Measurements from ENCODE around the gene ACSF2.

ACSF2 gene

GRCh38 chr17:50440172-50440837 lies 14.3 kb downstream of the ACSF2 start:
- no peak for DNase-seq (ENCODE audit: low read depth)

- DNase-seq (ENCODE audit: low read depth), result no peak
These were observed 15.1 kb downstream of the ACSF2 start for GRCh38 chr17:50440838-50441829.

GRCh38 chr17:50443505-50443974 lies 17.5 kb downstream of the ACSF2 start:
- no peak for DNase-seq (ENCODE audit: low read depth)

GRCh38 chr17:50444841-50445715 lies 19.1 kb downstream of the ACSF2 start:
- DNase-seq (ENCODE audit: low read depth), result no peak

- DNase-seq (ENCODE audit: low read depth), result no peak
These were observed 19.8 kb downstream of the ACSF2 start for GRCh38 chr17:50445730-50446325.

- DNase-seq (ENCODE audit: low read depth), result no peak
These were observed 22.0 kb downstream of the ACSF2 start for GRCh38 chr17:50447870-50448595.

GRCh38 chr17:50448643-50449042 lies 22.6 kb downstream of the ACSF2 start:
- no peak for DNase-seq (ENCODE audit: low read depth)

GRCh38 chr17:50451943-50452629 lies 26.1 kb downstream of the ACSF2 start:
- DNase-seq (ENCODE audit: low read depth), result no peak

- DNase-seq (ENCODE audit: low read depth), result no peak
These were observed 26.7 kb downstream of the ACSF2 start for GRCh38 chr17:50452630-50453300.

GRCh38 chr17:50453901-50454300 lies 27.9 kb downstream of the ACSF2 start:
- DNase-seq (ENCODE audit: low read depth), result no peak

- DNase-seq (ENCODE audit: low read depth), result no peak
These were observed 31.6 kb downstream of the ACSF2 start for GRCh38 chr17:50457621-50458020.

- no peak for DNase-seq (ENCODE audit: low read depth)
These were observed 32.3 kb downstream of the ACSF2 start for GRCh38 chr17:50458270-50458669.

GRCh38 chr17:50458701-50459676 lies 33.0 kb downstream of the ACSF2 start:
- no peak for DNase-seq (ENCODE audit: low read depth)

GRCh38 chr17:50459756-50460155 lies 33.7 kb downstream of the ACSF2 start:
- no peak for DNase-seq (ENCODE audit: low read depth)

- DNase-seq (ENCODE audit: low read depth), result no peak
These were observed 35.0 kb downstream of the ACSF2 start for GRCh38 chr17:50460831-50461526.

- DNase-seq (ENCODE audit: low read depth), result no peak
These were observed 35.6 kb downstream of the ACSF2 start for GRCh38 chr17:50461550-50462132.

GRCh38 chr17:50462446-50462845 lies 36.4 kb downstream of the ACSF2 start:
- no peak for DNase-seq (ENCODE audit: low read depth)

GRCh38 chr17:50464121-50464520 lies 38.1 kb downstream of the ACSF2 start:
- DNase-seq (ENCODE audit: low read depth), result no peak

Data from activated T-cell treated with anti-CD3 and anti-CD28 coated beads for 1 hour (primary cell).